ENCODE results near the gene ZMYND10.

Gene ZMYND10

GRCh38 chr3:50292159-50293078 is 53.1 kb downstream of the ZMYND10 start, which contains the start of gene IFRD2:
IFRD2 (minus strand) TSS chr3:50292429; CDS start chr3:50292274, 155 bp downstream.
- DNase-seq (ENCODE audit: insufficient read length, low spot score) (peak; percentile 96), FAIRE-seq (peak; percentile 100)

All from HTR-8/SVneo (cell line).